Ureter (tissue), 1 donor: ENCODE results near the gene RAD51B. TPM values are rescaled to one million over a fixed set of nuclear protein-coding genes. Genes with fewer than 3 reads are reported as not detected.

Source experiments
- DNase-seq: peaks from one replicate; pipeline ENCODE4 v3.0.0-alpha.2; 2020; ENCODE audit warnings: low spot score
- total RNA-seq: library from RNA; stranded (reverse); gene quantifications from one replicate; pipeline ENCODE4 v1.2.4, GENCODE V29; 2023
- donor health status: DM: yes; HTN: yes; CAD: no.

The RAD51B gene
- total RNA-seq, 1 donor from 2014 or later = 36.6 TPM

- no peak for DNase-seq
These were observed 846.7 kb downstream of the RAD51B start for GRCh38 chr14:68666236-68666635.

- no peak for DNase-seq
These were observed 847.3 kb downstream of the RAD51B start for GRCh38 chr14:68666899-68667298.

GRCh38 chr14:68667313-68667791 is 847.8 kb downstream of the RAD51B start:
- no peak for DNase-seq

- DNase-seq = no peak
These were observed 848.4 kb downstream of the RAD51B start for GRCh38 chr14:68668028-68668427.

- no peak for DNase-seq
These were observed 849.0 kb downstream of the RAD51B start for GRCh38 chr14:68668531-68668930.

- DNase-seq = no peak
These were observed 849.5 kb downstream of the RAD51B start for GRCh38 chr14:68669111-68669511.

- no peak for DNase-seq
These were observed 850.2 kb downstream of the RAD51B start for GRCh38 chr14:68669603-68670358.

- no peak for DNase-seq
These were observed 850.8 kb downstream of the RAD51B start for GRCh38 chr14:68670359-68670715.

GRCh38 chr14:68671909-68672308 is 852.3 kb downstream of the RAD51B start:
- DNase-seq = no peak

GRCh38 chr14:68672609-68673285 is 853.2 kb downstream of the RAD51B start:
- DNase-seq = no peak

GRCh38 chr14:68673464-68673863 is 853.9 kb downstream of the RAD51B start:
- DNase-seq = no peak

GRCh38 chr14:68674538-68675232 is 855.1 kb downstream of the RAD51B start:
- DNase-seq = no peak

GRCh38 chr14:68675233-68675577 is 855.6 kb downstream of the RAD51B start:
- no peak for DNase-seq

GRCh38 chr14:68676511-68676943 is 856.9 kb downstream of the RAD51B start:
- DNase-seq = peak; percentile 70

- no peak for DNase-seq
These were observed 857.9 kb downstream of the RAD51B start for GRCh38 chr14:68677476-68677875.

GRCh38 chr14:68677901-68678300 is 858.3 kb downstream of the RAD51B start:
- DNase-seq = no peak

- no peak for DNase-seq
These were observed 858.9 kb downstream of the RAD51B start for GRCh38 chr14:68678471-68678870.

GRCh38 chr14:68679301-68679700 is 859.7 kb downstream of the RAD51B start:
- no peak for DNase-seq

GRCh38 chr14:68679746-68680467 is 860.3 kb downstream of the RAD51B start:
- no peak for DNase-seq

- DNase-seq = no peak
These were observed 861.0 kb downstream of the RAD51B start for GRCh38 chr14:68680541-68681051.

GRCh38 chr14:68681256-68682011 is 861.9 kb downstream of the RAD51B start:
- DNase-seq = no peak
